ENCODE results near the gene FUNDC2.
"Not testable (repeated sequence)": the region's sequence is repeated elsewhere in the genome, so short reads cannot be mapped to it uniquely, and the experiment has no call there.

The FUNDC2 gene

DNA sequence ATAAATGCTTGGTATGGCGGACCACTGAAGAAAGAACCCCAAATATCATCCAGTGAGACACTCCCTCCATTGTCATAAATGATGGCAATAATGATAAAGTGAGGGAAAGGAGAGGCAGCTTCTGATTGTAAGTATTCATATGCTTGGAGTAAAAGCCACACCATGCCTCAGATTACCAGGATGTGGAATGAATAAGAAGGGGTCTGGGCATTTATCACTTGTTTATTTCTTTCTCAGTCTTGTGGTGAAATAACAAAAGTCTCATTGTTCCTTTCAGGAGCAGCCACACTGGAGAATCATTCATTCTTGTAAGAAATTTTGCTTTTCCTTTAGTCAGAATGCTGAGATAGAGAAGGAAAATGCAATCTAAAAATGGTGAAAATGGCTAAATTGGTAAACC, 25.8 kb upstream of the FUNDC2 start:
- H3K4me1 ChIP-seq (ENCODE audit: insufficient read depth, low read length) = no peaks in the 10 kb centered on the region
- no peak overlapping the region for H3K27ac ChIP-seq (ENCODE audit: low read length)
- H3K27me3 ChIP-seq (ENCODE audit: insufficient read depth, low read length) = no peaks in the 10 kb centered on the region
- H3K36me3 ChIP-seq (ENCODE audit: insufficient read depth, low read depth, low read length) = no peaks in the 10 kb centered on the region
- no peak overlapping the region for H3K4me3 ChIP-seq (ENCODE audit: low read length)
- H3K9ac ChIP-seq (ENCODE audit: low read depth, low read length) = no peak overlapping the region
- no peaks in the 10 kb centered on the region for H3K9me3 ChIP-seq (ENCODE audit: insufficient read depth, low read depth, low read length)

DNA sequence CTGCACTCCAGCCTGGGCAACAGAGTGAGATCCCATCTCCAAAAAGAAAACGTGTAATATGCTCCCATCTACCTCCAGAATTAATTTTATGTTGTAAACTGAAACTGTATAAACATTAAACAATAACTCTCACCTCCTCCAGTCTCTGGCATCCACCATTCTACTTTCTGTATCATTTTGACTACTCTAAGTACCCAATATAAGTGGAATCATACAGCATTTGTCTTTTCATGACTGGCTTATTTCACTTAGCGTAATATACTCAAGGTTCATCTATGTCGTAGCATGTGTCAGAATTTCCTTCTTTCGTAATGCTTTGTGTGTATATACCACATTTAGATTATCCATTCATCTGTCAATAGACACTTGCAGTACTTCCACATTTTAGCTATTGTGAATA, 24.8 kb upstream of the FUNDC2 start:
- Histone ChIP-seq H3K27ac (ENCODE audit: low read length) (no peak overlapping the region), H3K27me3 (ENCODE audit: insufficient read depth, low read length) (no peaks in the 10 kb centered on the region), H3K9me3 (ENCODE audit: insufficient read depth, low read depth, low read length) (no peaks in the 10 kb centered on the region), H3K9ac (ENCODE audit: low read depth, low read length) (no peak overlapping the region), H3K4me1 (ENCODE audit: insufficient read depth, low read length) (no peaks in the 10 kb centered on the region), H3K4me3 (ENCODE audit: low read length) (no peak overlapping the region), H3K36me3 (ENCODE audit: insufficient read depth, low read depth, low read length) (no peaks in the 10 kb centered on the region)

DNA sequence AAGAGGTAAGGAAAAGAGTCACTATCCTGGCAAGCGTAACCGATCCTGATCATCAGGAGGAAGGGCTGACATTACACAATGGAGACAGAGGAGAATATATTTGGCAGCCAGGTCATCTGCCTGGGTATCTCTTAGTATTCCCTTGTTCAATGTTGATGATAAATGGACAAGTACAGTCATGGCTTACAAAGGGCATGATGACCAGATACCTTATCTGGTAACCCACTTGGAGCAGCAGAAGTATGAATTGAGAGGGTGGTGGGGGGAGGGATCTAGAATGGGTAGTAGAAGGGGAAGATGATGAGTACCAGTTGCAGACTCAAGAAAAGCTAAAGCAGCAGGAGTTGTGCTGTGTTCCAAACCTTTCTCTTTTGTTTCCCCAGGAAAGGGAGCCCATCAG, 21.5 kb upstream of the FUNDC2 start:
- H3K27ac ChIP-seq (ENCODE audit: low read length) = no peak overlapping the region
- H3K9ac ChIP-seq (ENCODE audit: low read depth, low read length) = no peak overlapping the region
- no peaks in the 10 kb centered on the region for H3K27me3 ChIP-seq (ENCODE audit: insufficient read depth, low read length)
- H3K4me3 ChIP-seq (ENCODE audit: low read length) = no peak overlapping the region
- H3K36me3 ChIP-seq (ENCODE audit: insufficient read depth, low read depth, low read length) = no peaks in the 10 kb centered on the region
- no peaks in the 10 kb centered on the region for H3K9me3 ChIP-seq (ENCODE audit: insufficient read depth, low read depth, low read length)
- no peaks in the 10 kb centered on the region for H3K4me1 ChIP-seq (ENCODE audit: insufficient read depth, low read length)

DNA sequence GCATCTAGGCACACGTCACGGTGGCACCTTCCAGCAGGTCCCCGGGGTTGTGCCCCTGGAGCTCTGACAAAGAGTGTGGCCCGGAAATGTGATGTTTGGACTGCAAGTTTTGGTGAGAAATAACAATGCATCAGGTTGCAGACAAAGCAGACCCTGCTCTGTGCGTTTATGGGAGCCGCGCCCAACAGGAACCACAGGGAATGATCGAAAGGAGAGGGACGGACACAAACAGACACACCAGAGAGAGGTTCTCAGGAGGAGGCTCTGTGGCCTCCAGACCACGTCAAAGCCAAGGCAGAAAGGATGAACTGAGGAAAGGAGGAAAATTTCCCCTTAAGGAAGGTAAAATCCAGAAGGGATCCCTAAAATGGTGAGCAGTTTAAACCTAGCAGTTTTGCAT, 20.3 kb upstream of the FUNDC2 start:
- not testable (repeated sequence) for H3K4me1 ChIP-seq (ENCODE audit: insufficient read depth, low read length); H3K27ac ChIP-seq (ENCODE audit: low read length); H3K4me3 ChIP-seq (ENCODE audit: low read length); H3K9ac ChIP-seq (ENCODE audit: low read depth, low read length); H3K9me3 ChIP-seq (ENCODE audit: insufficient read depth, low read depth, low read length); H3K36me3 ChIP-seq (ENCODE audit: insufficient read depth, low read depth, low read length); H3K27me3 ChIP-seq (ENCODE audit: insufficient read depth, low read length)

DNA sequence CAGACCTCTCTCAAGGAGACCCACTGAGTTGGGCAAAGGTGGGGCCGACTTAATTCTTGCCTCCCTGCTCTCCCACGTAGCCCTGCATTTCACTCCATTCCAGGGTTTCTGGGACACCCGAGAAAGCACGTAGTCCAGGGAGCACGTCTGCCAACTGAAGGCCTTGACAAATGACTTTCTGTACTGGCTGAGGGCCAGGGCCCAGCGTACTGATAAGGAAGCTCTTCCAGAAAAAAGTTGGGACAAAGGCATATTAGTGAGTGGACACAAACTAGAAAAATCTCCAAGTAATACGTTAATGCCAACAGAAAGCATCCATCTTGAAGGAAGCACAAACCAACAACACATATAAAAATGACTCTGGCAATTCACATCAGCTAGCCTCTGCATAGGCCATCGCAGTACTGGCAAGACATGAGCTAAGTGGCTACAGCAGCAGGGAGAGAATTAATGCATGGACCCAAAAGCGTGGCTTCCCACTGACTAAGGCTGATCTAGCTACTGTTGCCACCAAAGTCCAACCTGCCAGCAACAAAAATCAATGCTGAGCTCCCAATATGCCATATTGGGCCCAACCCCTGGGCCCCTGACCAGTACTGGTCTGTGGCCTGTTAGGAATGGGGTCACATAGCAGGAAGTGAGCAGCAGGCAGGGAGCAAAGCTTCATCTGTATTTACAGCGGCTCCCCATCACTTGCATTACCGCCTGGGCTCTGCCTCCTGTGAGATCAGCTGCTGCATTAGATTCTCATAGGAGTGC, 19.6 kb upstream of the FUNDC2 start:
- H3K4me1 ChIP-seq (ENCODE audit: insufficient read depth, low read length); H3K9ac ChIP-seq (ENCODE audit: low read depth, low read length); H3K36me3 ChIP-seq (ENCODE audit: insufficient read depth, low read depth, low read length); H3K9me3 ChIP-seq (ENCODE audit: insufficient read depth, low read depth, low read length); H3K4me3 ChIP-seq (ENCODE audit: low read length); H3K27ac ChIP-seq (ENCODE audit: low read length); H3K27me3 ChIP-seq (ENCODE audit: insufficient read depth, low read length): not testable (repeated sequence)

DNA sequence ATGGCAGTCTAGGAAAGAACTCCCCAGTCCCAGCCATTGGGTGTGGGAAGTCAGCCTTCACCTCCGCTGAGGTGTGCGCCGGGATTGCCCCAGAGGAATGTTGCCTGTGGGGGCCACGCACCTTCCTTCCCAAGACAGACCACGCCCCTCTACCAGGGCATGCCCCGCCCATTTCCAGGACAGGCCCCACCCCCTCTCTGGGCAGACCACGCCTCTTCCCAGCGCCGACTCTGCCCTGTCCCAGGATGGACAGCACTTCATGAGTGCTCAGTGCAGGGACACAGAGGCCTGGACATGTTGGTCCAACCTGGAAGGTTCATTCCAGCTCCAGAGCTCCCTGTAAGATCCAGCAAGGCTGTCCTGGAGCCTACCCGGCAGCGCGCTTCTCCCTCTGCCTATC, 18.1 kb upstream of the FUNDC2 start:
- not testable (repeated sequence) for H3K9ac ChIP-seq (ENCODE audit: low read depth, low read length); H3K4me3 ChIP-seq (ENCODE audit: low read length); H3K4me1 ChIP-seq (ENCODE audit: insufficient read depth, low read length); H3K9me3 ChIP-seq (ENCODE audit: insufficient read depth, low read depth, low read length); H3K36me3 ChIP-seq (ENCODE audit: insufficient read depth, low read depth, low read length); H3K27me3 ChIP-seq (ENCODE audit: insufficient read depth, low read length); H3K27ac ChIP-seq (ENCODE audit: low read length)

DNA sequence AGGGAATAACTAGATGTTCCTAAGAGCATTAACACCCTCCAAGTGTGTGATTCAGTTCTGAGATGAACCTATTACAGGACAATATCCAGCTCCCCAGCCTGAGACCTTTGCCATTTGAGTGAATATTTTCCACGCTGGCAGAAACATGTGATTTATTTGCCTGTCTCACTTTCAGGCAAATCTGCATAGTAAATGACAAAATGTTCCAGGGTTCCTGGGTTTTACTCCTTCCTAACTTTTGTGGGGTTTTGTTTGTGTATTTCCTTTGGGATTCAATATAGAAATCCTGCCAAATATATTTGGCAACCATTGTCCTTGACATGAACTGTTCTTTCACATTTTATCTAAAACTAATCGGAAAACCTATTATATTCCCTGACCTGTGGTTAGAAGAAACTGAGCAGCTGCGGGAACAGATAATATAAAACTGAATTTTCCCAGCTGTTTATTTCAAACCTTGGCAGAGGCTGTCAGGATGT, 16.6 kb upstream of the FUNDC2 start:
- H3K4me3 ChIP-seq (ENCODE audit: low read length) = no peak overlapping the region
- no peaks in the 10 kb centered on the region for H3K9me3 ChIP-seq (ENCODE audit: insufficient read depth, low read depth, low read length)
- H3K27me3 ChIP-seq (ENCODE audit: insufficient read depth, low read length) = no peaks in the 10 kb centered on the region
- no peaks in the 10 kb centered on the region for H3K4me1 ChIP-seq (ENCODE audit: insufficient read depth, low read length)
- H3K27ac ChIP-seq (ENCODE audit: low read length) = no peak overlapping the region
- no peak overlapping the region for H3K9ac ChIP-seq (ENCODE audit: low read depth, low read length)
- no peaks in the 10 kb centered on the region for H3K36me3 ChIP-seq (ENCODE audit: insufficient read depth, low read depth, low read length)

DNA sequence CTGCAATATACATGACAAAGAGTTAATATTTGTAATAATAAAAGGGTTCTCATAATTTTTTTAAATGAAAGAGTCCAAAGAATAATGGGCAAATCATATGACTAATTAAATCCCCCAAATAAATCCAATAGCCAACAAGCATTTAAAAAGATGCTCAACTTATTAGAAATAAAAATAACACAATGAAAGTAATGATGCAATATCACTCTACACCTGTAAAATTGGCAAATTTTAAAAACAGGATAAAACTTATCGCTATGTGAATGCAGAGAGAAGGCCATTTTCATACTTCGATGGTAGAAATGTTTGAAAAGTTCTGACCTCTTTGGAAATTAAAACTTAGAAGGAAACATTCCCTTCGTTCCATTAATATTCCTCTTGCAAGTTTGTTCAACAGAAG, 6.1 kb upstream of the FUNDC2 start:
- no peaks in the 10 kb centered on the region for H3K9me3 ChIP-seq (ENCODE audit: insufficient read depth, low read depth, low read length)
- no peak overlapping the region for H3K4me3 ChIP-seq (ENCODE audit: low read length)
- H3K9ac ChIP-seq (ENCODE audit: low read depth, low read length) = no peak overlapping the region
- H3K4me1 ChIP-seq (ENCODE audit: insufficient read depth, low read length) = no peaks in the 10 kb centered on the region
- H3K27me3 ChIP-seq (ENCODE audit: insufficient read depth, low read length) = no peaks in the 10 kb centered on the region
- H3K36me3 ChIP-seq (ENCODE audit: insufficient read depth, low read depth, low read length) = no peaks in the 10 kb centered on the region
- no peak overlapping the region for H3K27ac ChIP-seq (ENCODE audit: low read length)

DNA sequence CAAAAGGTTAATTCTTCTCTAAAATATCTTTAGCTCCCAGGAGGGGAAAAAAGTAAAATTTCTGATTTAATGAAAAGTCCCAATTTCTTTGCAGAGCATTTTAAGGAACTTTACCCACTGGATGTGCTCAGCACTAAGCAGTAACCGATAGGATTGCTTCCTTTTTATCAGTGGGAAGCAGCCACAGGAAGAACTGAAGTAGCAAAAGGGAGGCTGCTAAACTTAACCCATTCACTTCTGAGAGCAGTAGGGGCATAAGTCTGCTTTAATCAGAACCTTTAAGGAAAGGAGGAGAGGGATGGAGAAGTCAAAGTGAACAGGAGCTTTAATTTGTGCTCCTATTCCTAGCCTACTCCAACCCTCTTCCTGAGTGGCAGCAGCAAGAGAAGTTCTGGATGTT, 4.1 kb upstream of the FUNDC2 start, which contains the start of gene F8:
Gene F8 (minus strand): TSS at position 139 of the 400 bp plus-strand sequence. CDS start 171 bp downstream, outside the sequence.
- H3K36me3 ChIP-seq (ENCODE audit: insufficient read depth, low read depth, low read length) = no peaks in the 10 kb centered on the region
- H3K27ac ChIP-seq (ENCODE audit: low read length) = no peak within 1 kb of the TSS
- no peak within 1 kb of the TSS for H3K9ac ChIP-seq (ENCODE audit: low read depth, low read length)
- H3K9me3 ChIP-seq (ENCODE audit: insufficient read depth, low read depth, low read length) = no peaks in the 10 kb centered on the region
- H3K4me3 ChIP-seq (ENCODE audit: low read length) = no peak within 1 kb of the TSS
- no peaks in the 10 kb centered on the region for H3K27me3 ChIP-seq (ENCODE audit: insufficient read depth, low read length)
- H3K4me1 ChIP-seq (ENCODE audit: insufficient read depth, low read length) = no peaks in the 10 kb centered on the region

DNA sequence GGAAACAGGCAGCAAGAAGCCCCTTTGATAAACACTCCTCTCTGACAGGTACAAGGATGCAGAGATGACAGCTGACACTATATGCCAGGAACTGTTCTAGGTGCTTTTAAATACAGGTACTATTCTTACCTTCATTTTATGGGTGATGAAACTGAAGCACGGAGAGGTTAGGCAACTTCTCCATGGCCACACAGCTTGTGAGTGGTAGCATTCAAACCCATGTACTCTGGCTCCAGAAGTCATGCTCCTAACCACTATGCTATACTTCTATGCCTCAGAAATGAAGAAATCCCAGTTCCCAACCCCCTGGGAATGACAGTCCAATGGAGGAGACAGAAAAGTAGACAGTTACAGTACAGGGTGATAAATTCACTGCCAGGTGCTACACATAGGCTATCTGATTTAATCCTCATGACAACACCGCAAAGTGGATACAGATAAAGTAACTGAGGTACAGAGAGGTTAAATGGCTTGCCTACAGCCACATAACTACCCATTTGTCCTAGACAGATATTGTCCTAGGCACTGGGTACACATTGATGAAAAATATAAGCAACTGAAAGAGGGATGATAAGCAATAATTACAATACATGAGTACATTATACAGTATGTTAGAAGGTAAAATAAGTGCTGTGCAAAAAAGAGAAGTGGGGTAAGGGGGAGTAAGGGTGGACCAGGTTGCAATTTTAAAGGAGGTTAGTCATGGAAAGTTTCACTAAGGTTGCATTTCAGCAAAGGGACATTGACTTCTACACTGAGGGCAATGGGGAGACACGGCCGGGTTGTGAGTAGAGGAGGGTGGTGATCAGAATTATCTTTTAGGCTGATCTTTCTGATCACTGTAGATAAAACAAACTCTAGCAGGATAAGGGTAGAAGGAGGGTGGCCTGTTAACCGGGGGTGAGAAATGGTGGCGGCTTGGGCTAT, 2.5 kb upstream of the FUNDC2 start:
- Histone ChIP-seq H3K9ac (ENCODE audit: low read depth, low read length) (no peak overlapping the region), H3K4me1 (ENCODE audit: insufficient read depth, low read length) (no peaks in the 10 kb centered on the region), H3K9me3 (ENCODE audit: insufficient read depth, low read depth, low read length) (no peaks in the 10 kb centered on the region), H3K27ac (ENCODE audit: low read length) (no peak overlapping the region), H3K4me3 (ENCODE audit: low read length) (no peak overlapping the region), H3K27me3 (ENCODE audit: insufficient read depth, low read length) (no peaks in the 10 kb centered on the region), H3K36me3 (ENCODE audit: insufficient read depth, low read depth, low read length) (no peaks in the 10 kb centered on the region)

DNA sequence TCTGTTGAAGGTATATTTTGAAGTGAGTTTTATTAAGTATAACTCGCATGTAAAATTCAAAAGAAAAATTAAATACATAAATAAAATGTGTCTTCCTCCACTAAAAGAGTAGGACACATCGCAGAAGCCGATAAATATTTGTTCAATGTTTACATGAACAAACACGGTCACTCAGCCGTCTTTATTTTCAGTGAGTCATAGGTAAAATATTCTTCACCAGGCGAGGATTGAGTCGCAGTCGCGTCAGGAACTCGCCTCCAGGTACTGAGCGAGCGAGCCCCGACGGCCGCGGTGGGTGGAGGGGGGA, 271 bp upstream of the FUNDC2 start:
- no peaks in the 10 kb centered on the region for H3K36me3 ChIP-seq (ENCODE audit: insufficient read depth, low read depth, low read length)
- H3K9me3 ChIP-seq (ENCODE audit: insufficient read depth, low read depth, low read length) = no peaks in the 10 kb centered on the region
- no peaks in the 10 kb centered on the region for H3K4me1 ChIP-seq (ENCODE audit: insufficient read depth, low read length)
- peak overlapping the region; percentile 95 for H3K9ac ChIP-seq (ENCODE audit: low read depth, low read length)
- H3K4me3 ChIP-seq (ENCODE audit: low read length) = peak overlapping the region; percentile 96
- no peak overlapping the region for H3K27ac ChIP-seq (ENCODE audit: low read length)
- H3K27me3 ChIP-seq (ENCODE audit: insufficient read depth, low read length) = no peaks in the 10 kb centered on the region

DNA sequence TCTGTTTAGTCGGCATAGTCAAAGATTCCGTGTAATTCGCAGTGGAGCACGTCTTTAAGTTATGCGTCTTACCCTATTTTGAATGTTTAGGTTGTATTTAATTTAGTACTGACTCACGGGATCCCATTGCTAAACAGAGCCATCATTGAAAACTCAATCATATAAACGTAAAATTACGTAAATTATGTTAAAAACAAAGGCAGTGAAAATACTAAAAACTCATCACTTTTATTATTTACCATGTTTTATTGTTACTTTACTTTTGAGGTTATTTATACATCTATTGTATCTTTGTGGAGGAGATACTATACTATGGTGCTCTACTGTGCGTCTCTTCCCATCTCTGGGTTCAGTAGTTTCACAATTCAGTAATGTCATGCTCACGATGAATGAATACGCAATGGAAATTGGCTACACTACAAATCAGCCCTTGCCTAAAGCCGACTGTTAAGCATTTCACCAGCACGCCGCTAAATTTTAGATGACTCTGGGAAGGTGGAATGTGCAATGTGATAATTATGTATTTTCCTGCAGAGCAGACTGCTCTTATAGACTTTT, 944 bp downstream of the FUNDC2 start:
- H3K9me3 ChIP-seq (ENCODE audit: insufficient read depth, low read depth, low read length) = no peaks in the 10 kb centered on the region
- H3K4me1 ChIP-seq (ENCODE audit: insufficient read depth, low read length) = no peaks in the 10 kb centered on the region
- peak overlapping the region; percentile 76 for H3K27ac ChIP-seq (ENCODE audit: low read length)
- H3K4me3 ChIP-seq (ENCODE audit: low read length) = peak overlapping the region; percentile 96
- H3K27me3 ChIP-seq (ENCODE audit: insufficient read depth, low read length) = no peaks in the 10 kb centered on the region
- H3K9ac ChIP-seq (ENCODE audit: low read depth, low read length) = peak overlapping the region; percentile 95
- no peaks in the 10 kb centered on the region for H3K36me3 ChIP-seq (ENCODE audit: insufficient read depth, low read depth, low read length)
